ENCODE results near the gene SH2B3. TPM values are rescaled to one million over a fixed set of nuclear protein-coding genes. Genes with fewer than 3 reads are reported as not detected.

Gene SH2B3
- total and polyA plus RNA-seq, 12 donors: 9.9 to 61.4 (median 38.1) TPM

- Histone ChIP-seq H3K27me3 (no peaks in the 10 kb centered on the region), H3K9me3 (no peaks in the 10 kb centered on the region), H3K27ac (no peak overlapping the region), H3K4me1 (peaks cover 0 to 13% (median 5%) of the 10 kb centered on the region in 9 donors), H3K36me3 (peaks cover 0 to 86% (median 17%) of the 10 kb centered on the region in 9 donors), H3K4me3 (no peak overlapping the region)
- intact Hi-C loops (cut with DNase I): no loop called here
- no peak for ATAC-seq
- TF ChIP-seq, protein P1, sequence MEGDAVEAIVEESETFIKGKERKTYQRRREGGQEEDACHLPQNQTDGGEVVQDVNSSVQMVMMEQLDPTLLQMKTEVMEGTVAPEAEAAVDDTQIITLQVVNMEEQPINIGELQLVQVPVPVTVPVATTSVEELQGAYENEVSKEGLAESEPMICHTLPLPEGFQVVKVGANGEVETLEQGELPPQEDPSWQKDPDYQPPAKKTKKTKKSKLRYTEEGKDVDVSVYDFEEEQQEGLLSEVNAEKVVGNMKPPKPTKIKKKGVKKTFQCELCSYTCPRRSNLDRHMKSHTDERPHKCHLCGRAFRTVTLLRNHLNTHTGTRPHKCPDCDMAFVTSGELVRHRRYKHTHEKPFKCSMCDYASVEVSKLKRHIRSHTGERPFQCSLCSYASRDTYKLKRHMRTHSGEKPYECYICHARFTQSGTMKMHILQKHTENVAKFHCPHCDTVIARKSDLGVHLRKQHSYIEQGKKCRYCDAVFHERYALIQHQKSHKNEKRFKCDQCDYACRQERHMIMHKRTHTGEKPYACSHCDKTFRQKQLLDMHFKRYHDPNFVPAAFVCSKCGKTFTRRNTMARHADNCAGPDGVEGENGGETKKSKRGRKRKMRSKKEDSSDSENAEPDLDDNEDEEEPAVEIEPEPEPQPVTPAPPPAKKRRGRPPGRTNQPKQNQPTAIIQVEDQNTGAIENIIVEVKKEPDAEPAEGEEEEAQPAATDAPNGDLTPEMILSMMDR (IDR thresholded peaks at IDR 0.05): no peak
- no peak for DNase-seq
Observed at GRCh38 chr12:111462210-111462769, 56.6 kb downstream of the SH2B3 start.

DNA sequence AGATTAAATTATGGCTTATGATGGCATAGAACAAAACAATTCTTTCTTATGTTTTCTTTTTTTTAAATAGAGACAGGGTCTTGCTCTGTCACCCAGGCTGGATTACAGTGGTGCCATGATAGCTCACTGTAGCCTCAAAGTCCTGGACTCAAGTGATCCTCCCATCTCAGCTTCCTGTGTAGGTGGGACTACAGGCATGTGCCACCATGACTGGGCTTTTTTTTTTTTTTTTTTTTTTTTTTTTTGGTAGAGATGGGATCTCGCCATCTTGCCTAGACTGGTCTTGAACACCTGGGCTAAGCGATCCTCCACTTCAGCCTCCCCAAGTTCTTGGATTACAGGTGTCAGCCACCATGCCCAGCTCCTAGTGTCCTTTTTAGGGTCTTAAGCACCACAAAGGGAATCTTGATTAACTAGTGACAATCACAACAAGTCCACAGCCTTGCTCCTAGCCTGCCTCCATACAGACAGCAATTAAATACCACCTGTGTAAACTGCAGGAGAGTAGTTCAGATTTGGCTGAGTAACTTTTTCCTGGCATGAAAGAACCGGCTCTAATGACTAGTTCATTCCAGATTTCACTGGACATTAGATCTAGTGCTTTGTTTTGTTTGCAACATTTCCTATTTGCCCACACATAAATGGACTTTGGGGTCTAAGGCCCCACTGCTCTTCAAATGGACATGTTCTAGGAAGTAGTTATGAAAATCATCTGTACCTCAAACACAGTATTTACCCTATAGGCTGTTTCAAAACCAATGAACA, 61.6 kb downstream of the SH2B3 start:
- Histone ChIP-seq H3K27me3 (no peaks in the 10 kb centered on the region), H3K27ac (no peak overlapping the region), H3K4me1 (peaks cover 0 to 5% (median 0%) of the 10 kb centered on the region in 9 donors), H3K4me3 (no peak overlapping the region), H3K36me3 (peaks cover 0 to 89% (median 21%) of the 10 kb centered on the region in 9 donors), H3K9me3 (no peaks in the 10 kb centered on the region)
- DNase-seq (no peak), ATAC-seq (peak in 1 of 8 donors; percentile 42)
- TF ChIP-seq, protein P1 (IDR thresholded peaks at IDR 0.05): no peak
- intact Hi-C loops (cut with DNase I): no loop called here
- 90 to 97% methylated on average over 3 of the region's 3 CpGs for WGBS, 2 donors

DNA sequence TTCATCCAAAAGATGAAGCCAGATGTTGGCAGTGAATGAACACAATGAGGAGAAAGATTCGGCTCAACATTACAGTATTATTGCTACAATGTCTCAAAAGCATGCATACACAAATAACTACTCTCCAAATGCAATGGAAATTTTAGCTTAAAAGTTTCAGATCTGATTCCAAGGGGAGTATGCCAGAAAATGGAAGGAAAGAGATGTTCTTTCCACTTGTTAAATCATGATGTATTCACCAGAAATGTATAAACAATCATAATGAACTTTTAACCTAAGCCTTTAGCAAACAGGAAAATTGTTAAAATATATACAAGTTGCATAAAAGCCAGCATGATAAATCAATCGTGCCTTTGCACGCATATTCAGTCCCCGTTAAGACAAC, 62.1 kb downstream of the SH2B3 start:
- no peak for ATAC-seq
- Histone ChIP-seq H3K36me3 (peaks cover 0 to 95% (median 26%) of the 10 kb centered on the region in 9 donors), H3K27ac (no peak overlapping the region), H3K4me1 (no peaks in the 10 kb centered on the region), H3K27me3 (no peaks in the 10 kb centered on the region), H3K9me3 (no peaks in the 10 kb centered on the region), H3K4me3 (no peak overlapping the region)
- DNase-seq: no peak
- intact Hi-C loops (cut with DNase I): no loop called here
- TF ChIP-seq, protein P1 (IDR thresholded peaks at IDR 0.05): no peak
- WGBS, 2 donors: 86 to 91% methylated on average over 4 of the region's 4 CpGs

DNA sequence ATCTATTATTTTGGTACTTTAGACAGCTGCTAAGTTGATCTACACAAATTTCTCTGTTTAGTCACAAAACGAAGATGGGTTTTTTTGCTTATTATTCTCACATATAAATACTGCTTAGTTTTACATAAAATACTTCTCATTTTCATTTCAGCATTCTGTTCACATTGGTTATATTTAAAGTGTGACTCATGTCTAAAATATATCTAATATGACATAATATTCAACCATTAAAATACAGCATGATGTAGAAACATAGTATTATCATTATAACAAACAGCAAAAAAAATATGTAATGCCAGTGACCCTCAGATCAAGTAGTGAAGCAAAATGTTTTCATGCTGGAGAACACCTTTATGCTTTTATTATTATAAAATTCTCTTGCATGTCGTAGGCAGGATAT, 63.7 kb downstream of the SH2B3 start:
- no peaks in the 10 kb centered on the region for H3K9me3 ChIP-seq
- no peaks in the 10 kb centered on the region for H3K4me1 ChIP-seq
- TF ChIP-seq, protein P1 (IDR thresholded peaks at IDR 0.05): no peak
- WGBS, 2 donors: 87 to 92% methylated on average over 2 of the region's 2 CpGs
- intact Hi-C loops (cut with DNase I): no loop called here
- H3K27me3 ChIP-seq: no peaks in the 10 kb centered on the region
- ATAC-seq (no peak), DNase-seq (no peak)
- H3K36me3 ChIP-seq: peaks cover 0 to 99% (median 26%) of the 10 kb centered on the region in 9 donors
- no peak overlapping the region for H3K27ac ChIP-seq
- no peak overlapping the region for H3K4me3 ChIP-seq

Data from heart right ventricle (tissue), 16 donors.